ENCODE data around the gene DYSF. TPM values are rescaled to one million over a fixed set of nuclear protein-coding genes. Genes with fewer than 3 reads are reported as not detected.

DYSF gene
- total and polyA plus RNA-seq, 2 donors from 2014 or later = 11.3 to 19.8 TPM

DNA sequence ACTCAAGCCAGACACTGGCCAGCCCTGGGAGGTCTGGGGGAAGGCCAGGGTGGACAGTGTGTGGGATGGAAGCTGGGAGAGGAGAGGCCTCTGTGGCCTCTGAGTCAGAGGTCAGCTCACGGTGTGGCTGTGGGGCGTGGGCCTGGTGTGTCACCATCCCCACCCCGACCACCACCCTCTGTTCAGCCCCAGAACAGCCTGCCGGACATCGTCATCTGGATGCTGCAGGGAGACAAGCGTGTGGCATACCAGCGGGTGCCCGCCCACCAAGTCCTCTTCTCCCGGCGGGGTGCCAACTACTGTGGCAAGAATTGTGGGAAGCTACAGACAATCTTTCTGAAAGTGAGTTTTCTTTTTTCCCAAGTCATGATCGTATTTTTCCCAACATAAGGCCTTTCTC is 110.5 kb downstream of the DYSF start:
- no peak overlapping the region for H3K27ac ChIP-seq (ENCODE audit: low read depth in 2 of 2, low read length in 2 of 2)
- H3K9ac ChIP-seq (ENCODE audit: low read length in 3 of 3) = no peak overlapping the region
- intact Hi-C loops (cut with DNase I) = no loop called here
- H3K4me1 ChIP-seq (ENCODE audit: control insufficient read depth in 2 of 3, insufficient read depth in 2 of 3, low read depth in 1 of 3, low read length in 3 of 3) = peaks cover 0 to 2% (median 0%) of the 10 kb centered on the region in 3 donors
- no peak for TF ChIP-seq CTCF (IDR thresholded peaks at IDR 0.05; ENCODE audit: borderline replicate concordance, extremely low read depth, insufficient read depth)
- no peaks in the 10 kb centered on the region for H3K9me3 ChIP-seq (ENCODE audit: control insufficient read depth in 2 of 3, insufficient read depth in 1 of 3, low read length in 3 of 3)
- DNase-seq = no peak
- H3K36me3 ChIP-seq (ENCODE audit: control insufficient read depth in 2 of 3, insufficient read depth in 3 of 3, low read length in 3 of 3) = no peaks in the 10 kb centered on the region
- no peak overlapping the region for H3K4me3 ChIP-seq (ENCODE audit: low read length in 3 of 3)
- FAIRE-seq = no peak
- no peaks in the 10 kb centered on the region for H3K27me3 ChIP-seq (ENCODE audit: control insufficient read depth, insufficient read depth, low read length)

DNA sequence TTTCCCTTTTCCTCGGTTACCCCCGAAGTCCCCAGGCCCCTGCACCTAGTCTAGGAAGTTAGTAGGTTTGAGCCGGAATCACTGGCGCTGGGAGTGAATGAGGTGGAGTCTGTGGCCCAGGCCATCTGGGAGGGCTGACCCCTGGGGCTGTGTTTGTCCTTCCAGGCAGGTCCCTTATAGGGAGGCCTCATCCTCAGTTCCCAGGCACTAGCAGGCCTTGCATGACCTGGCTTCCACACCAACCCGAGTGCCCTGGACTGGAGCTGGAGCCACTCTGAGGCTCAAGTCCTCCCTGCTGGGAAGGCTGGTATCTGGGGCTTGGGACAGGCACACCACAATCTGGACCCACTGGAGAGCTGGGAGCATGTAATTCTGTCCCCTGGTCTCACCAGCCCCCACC is 111.0 kb downstream of the DYSF start:
- FAIRE-seq (no peak), DNase-seq (no peak)
- no peak overlapping the region for H3K9ac ChIP-seq (ENCODE audit: low read length in 3 of 3)
- intact Hi-C loops (cut with DNase I) = no loop called here
- no peak overlapping the region for H3K27ac ChIP-seq (ENCODE audit: low read depth in 2 of 2, low read length in 2 of 2)
- no peaks in the 10 kb centered on the region for H3K9me3 ChIP-seq (ENCODE audit: control insufficient read depth in 2 of 3, insufficient read depth in 1 of 3, low read length in 3 of 3)
- no peak overlapping the region for H3K4me3 ChIP-seq (ENCODE audit: low read length in 3 of 3)
- no peak for TF ChIP-seq CTCF (IDR thresholded peaks at IDR 0.05; ENCODE audit: borderline replicate concordance, extremely low read depth, insufficient read depth)
- H3K27me3 ChIP-seq (ENCODE audit: control insufficient read depth, insufficient read depth, low read length) = no peaks in the 10 kb centered on the region
- no peaks in the 10 kb centered on the region for H3K36me3 ChIP-seq (ENCODE audit: control insufficient read depth in 2 of 3, insufficient read depth in 3 of 3, low read length in 3 of 3)
- H3K4me1 ChIP-seq (ENCODE audit: control insufficient read depth in 2 of 3, insufficient read depth in 2 of 3, low read depth in 1 of 3, low read length in 3 of 3) = no peaks in the 10 kb centered on the region

- no peaks in the 10 kb centered on the region for H3K9me3 ChIP-seq (ENCODE audit: control insufficient read depth in 2 of 3, insufficient read depth in 1 of 3, low read length in 3 of 3)
- intact Hi-C loops (cut with DNase I) = no loop called here
- no peak for TF ChIP-seq CTCF (IDR thresholded peaks at IDR 0.05; ENCODE audit: borderline replicate concordance, extremely low read depth, insufficient read depth)
- no peak overlapping the region for H3K27ac ChIP-seq (ENCODE audit: low read depth in 2 of 2, low read length in 2 of 2)
- no peak overlapping the region for H3K9ac ChIP-seq (ENCODE audit: low read length in 3 of 3)
- no peaks in the 10 kb centered on the region for H3K27me3 ChIP-seq (ENCODE audit: control insufficient read depth, insufficient read depth, low read length)
- DNase-seq = no peak
- no peaks in the 10 kb centered on the region for H3K4me1 ChIP-seq (ENCODE audit: control insufficient read depth in 2 of 3, insufficient read depth in 2 of 3, low read depth in 1 of 3, low read length in 3 of 3)
- no peak overlapping the region for H3K4me3 ChIP-seq (ENCODE audit: low read length in 3 of 3)
- no peaks in the 10 kb centered on the region for H3K36me3 ChIP-seq (ENCODE audit: control insufficient read depth in 2 of 3, insufficient read depth in 3 of 3, low read length in 3 of 3)
- no peak for FAIRE-seq
Measured at GRCh38 chr2:71564790-71565189, 111.4 kb downstream of the DYSF start.

DNA sequence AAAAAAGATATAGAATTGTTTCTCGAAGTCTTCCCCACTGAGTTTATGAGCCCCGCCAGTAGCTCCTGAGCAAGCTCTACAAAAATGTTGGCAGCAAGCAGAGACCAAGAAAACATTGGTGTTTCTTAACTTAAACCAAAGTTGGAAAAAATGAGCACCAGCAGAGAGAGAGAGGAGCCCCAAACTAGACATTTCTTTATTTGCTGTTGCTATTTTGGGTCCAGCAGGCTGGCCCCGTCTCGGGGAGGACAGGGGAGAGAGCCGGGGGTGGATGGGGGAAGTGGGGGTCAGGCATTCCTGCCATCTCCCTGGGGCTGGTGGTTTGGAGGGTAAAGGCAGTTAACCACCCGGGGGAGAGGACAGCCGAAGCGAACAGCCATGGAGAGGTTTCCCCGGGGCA is 113.0 kb downstream of the DYSF start:
- no peak overlapping the region for H3K4me3 ChIP-seq (ENCODE audit: low read length in 3 of 3)
- TF ChIP-seq CTCF (IDR thresholded peaks at IDR 0.05; ENCODE audit: borderline replicate concordance, extremely low read depth, insufficient read depth) = no peak
- no peaks in the 10 kb centered on the region for H3K4me1 ChIP-seq (ENCODE audit: control insufficient read depth in 2 of 3, insufficient read depth in 2 of 3, low read depth in 1 of 3, low read length in 3 of 3)
- DNase-seq (no peak), FAIRE-seq (no peak)
- no peaks in the 10 kb centered on the region for H3K9me3 ChIP-seq (ENCODE audit: control insufficient read depth in 2 of 3, insufficient read depth in 1 of 3, low read length in 3 of 3)
- H3K27ac ChIP-seq (ENCODE audit: low read depth in 2 of 2, low read length in 2 of 2) = no peak overlapping the region
- peaks cover 0 to 5% (median 0%) of the 10 kb centered on the region in 3 donors for H3K36me3 ChIP-seq (ENCODE audit: control insufficient read depth in 2 of 3, insufficient read depth in 3 of 3, low read length in 3 of 3)
- intact Hi-C loops (cut with DNase I) = no loop called here
- no peak overlapping the region for H3K9ac ChIP-seq (ENCODE audit: low read length in 3 of 3)
- no peaks in the 10 kb centered on the region for H3K27me3 ChIP-seq (ENCODE audit: control insufficient read depth, insufficient read depth, low read length)

All from kidney (tissue), 14 donors.